ENCODE data around the gene NUPR1.

GRCh38 chr16:28561557-28562187, 22.9 kb upstream of the NUPR1 start:
- TF ChIP-seq CTCF (IDR thresholded peaks at IDR 0.05; ENCODE audit: low read length) (no peak), EZH2phosphoT487 (IDR thresholded peaks at IDR 0.05; ENCODE audit: low read length) (no peak), EZH2 (optimal IDR thresholded peaks at IDR 0.05; ENCODE audit: low read depth, low read length) (no peak)

Measured in MM.1S (cell line).